GM18507 (cell line): Measurements from ENCODE around the gene ZNF620.
"Not testable (repeated sequence)": the region's sequence is repeated elsewhere in the genome, so short reads cannot be mapped to it uniquely, and the experiment has no call there.

ENCODE experiments used
- DNase-seq: peaks from one replicate; pipeline ENCODE4 v3.0.0; 2011; ENCODE audit warnings: low read depth; ENCODE audit not compliant: insufficient read length; ENCODE audit errors: extremely low spot score
- FAIRE-seq: peaks from 2 replicates; lab custom pipeline; 2011; peaks lifted over from hg19 to GRCh38; lab: Jason Lieb, UNC

Gene ZNF620

GRCh38 chr3:40505599-40506462 is at the start of gene ZNF620:
ZNF620 (plus strand) TSS chr3:40506039; CDS start chr3:40506353, 314 bp downstream.
- FAIRE-seq: peak; percentile 79
- DNase-seq: peak; percentile 32

GRCh38 chr3:40456279-40456939 is 49.4 kb upstream of the ZNF620 start:
- FAIRE-seq (no peak), DNase-seq (no peak)

GRCh38 chr3:40456940-40457823 is 48.7 kb upstream of the ZNF620 start, which contains the start of gene RPL14:
RPL14 (plus strand) TSS chr3:40457339; CDS start chr3:40457472, 133 bp downstream.
- FAIRE-seq: peak; percentile 96
- DNase-seq: peak; percentile 81

GRCh38 chr3:40458473-40458872 is 47.4 kb upstream of the ZNF620 start:
- no peak for DNase-seq
- no peak for FAIRE-seq

DNA sequence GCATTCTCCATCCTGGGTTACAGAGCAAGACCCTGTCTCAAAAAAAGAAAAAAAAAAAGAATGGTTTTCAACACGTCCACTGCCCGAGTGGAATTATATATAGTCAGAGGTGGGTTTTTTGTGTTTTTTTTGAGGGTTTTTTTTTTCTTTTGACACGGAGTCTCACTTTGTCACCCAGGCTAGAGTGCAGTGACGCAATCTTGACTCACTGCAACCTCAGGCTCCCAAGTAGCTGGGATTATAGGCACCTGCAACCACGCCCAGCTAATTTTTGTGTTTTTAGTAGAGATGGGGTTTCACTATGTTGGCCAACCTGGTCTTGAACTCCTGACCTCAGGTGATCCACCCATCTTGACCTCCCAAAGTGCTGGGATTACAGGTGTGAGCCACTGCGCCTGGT is 45.4 kb upstream of the ZNF620 start:
- not testable (repeated sequence) for FAIRE-seq, DNase-seq

DNA sequence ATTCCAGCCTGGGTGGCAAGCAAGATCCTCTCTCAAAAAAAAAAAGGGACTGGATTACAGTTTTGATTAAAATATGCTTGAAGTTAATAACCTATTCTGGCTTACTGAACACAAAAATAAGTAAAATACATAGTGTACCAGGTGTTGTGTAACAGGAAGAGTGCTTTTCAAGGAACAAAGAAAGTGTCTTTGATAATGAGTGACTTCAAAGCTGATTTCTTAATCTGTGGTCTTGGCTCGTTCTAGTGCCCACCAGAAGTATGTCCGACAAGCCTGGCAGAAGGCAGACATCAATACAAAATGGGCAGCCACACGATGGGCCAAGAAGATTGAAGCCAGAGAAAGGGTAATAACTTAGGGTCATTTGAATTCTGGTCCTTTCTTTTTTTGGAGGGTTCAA is 44.7 kb upstream of the ZNF620 start:
- FAIRE-seq: no peak
- DNase-seq: no peak

GRCh38 chr3:40462838-40463237 is 43.0 kb upstream of the ZNF620 start:
- not testable (repeated sequence) for FAIRE-seq, DNase-seq

GRCh38 chr3:40463579-40463978 is 42.3 kb upstream of the ZNF620 start:
- DNase-seq (no peak), FAIRE-seq (no peak)

DNA sequence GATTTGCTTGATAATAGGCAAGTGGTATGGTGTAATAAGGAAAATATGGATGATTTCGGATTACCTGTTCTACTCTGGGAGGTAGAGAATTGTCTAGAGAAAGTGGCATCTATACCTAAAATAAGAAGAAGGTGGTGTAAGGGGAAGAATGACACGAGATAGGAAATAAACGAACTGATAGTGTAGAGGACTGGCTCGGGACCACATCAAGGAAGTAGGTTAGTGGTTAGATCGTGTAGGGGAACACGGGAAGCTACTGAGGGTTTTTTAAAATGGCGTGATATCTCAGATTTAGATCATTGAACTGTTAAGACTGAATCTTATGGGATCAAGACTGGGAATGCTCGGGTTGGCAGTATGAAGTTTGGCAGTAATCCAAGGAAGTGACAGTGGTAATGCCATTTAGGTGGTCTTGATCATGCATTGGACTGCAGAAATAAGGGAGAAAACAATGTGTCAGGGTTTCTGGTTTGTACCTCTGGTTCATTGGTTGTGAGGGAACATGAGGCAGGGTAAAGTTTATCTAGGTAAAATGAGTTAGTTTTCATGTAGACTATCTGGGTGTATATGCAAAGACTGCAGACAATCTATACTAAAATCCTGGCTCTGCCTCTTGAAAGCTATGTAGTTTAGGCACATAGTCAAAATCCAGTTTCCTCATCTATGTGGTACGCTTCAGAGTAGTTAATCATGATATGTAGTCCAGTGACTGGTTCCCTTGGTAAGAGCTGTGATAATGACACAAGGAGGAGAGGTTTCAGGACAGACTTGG is 41.3 kb upstream of the ZNF620 start:
- DNase-seq (no peak), FAIRE-seq (no peak)

DNA sequence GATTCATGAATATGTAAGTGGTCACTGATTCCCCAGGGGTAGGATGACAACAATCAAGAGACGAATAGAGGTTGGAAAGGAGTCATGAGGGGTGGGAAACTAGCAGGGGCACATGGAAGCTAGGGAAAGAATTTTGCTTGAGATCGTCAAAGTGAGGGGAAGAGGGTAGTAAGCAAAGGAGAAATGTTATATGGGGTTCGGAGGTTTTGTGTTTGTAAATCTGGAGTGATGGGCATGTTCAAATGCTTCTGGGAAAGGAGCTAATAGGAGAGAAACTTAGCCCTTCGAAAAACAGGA is 40.8 kb upstream of the ZNF620 start:
- no peak for FAIRE-seq
- DNase-seq: no peak

DNA sequence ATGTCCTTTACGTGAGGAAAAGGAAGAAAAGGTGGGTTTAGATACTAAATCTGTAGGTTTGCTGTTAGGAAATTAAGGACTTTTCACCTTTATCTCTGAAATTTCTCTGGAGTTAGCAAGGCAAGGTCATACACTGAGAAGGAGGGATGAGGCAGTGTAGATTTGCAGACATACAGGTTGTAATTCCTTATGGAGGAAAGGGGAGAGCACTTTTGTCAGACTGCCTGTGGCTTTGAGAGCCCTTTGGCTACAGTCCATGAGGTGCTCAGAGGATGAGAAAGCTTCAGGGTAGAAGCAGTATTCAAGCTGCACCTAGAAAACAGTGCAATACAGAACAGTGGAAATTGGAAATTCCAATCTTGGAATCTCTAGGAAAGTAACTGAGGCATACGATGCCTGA is 40.4 kb upstream of the ZNF620 start:
- no peak for FAIRE-seq

GRCh38 chr3:40468018-40468417 is 37.8 kb upstream of the ZNF620 start:
- FAIRE-seq: no peak
- no peak for DNase-seq

More for the DNA sequence above, 40.4 kb upstream of the ZNF620 start:
- no peak for DNase-seq

DNA sequence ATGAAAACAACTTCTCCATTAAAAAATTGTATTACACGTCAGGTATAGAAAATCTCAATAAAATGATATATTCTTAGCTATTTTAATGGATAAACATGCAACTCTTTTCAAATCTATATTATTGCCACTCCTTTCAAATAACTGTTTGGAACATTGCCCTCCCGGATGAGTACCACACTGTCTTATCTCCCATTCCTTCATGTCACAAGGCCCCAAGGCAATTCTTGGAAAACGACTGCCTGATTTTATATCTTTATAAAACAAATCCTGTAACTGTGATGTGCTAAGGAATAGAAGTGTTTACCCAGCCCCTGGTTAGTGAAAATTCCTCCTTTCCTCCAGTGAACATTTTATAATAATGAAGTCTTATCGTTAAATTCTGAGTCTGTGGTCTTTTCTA is 35.1 kb upstream of the ZNF620 start:
- DNase-seq: no peak

DNA sequence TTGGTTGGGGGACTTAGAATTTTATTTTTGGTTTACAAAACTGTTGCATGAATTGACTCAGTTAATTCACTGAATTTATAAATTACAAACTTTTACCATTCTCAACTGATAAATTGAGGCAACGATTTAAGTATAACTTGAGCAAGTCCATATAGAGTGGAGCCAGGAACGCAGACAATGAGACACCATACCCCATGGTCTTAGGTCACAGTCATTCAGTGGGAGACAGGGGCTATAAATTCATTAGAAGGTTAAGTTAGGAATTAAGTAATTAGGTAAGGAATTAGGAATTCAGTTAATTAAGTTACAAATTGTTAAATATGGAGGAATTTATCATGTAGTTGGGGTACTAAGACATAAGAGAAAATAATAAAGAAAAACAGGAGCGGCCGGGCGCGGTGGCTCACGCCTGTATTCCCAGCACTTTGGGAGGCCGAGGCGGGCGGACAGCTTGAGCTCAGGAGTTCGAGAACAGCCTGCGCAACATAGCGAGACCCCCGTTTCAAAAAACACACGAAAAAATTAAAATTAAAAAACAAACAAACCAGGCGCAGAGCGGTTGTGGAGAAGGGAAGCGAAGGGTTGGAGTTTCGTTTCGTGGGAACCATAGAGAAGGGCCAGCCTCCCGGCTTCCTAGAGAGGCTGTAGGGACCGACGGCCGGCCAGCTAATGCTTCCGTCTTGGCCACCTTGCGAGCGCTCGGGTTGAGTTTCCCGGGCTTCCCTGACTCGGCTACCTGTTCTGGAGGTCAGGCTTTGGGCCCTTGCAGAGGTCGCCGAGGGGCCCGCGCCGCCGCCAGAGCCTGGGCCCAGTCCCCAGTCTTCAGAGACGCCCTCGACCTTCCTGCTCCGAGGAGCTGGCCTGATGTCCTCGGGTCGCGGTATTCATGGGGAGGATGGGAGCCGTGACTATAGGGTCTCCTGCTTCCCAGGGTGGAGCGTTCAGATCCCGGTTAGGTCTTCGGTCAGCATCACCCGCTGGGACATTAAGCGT is 29.1 kb upstream of the ZNF620 start, which contains the start of gene ZNF619:
ZNF619 (plus strand) TSS at position 645 of the 993 bp plus-strand sequence. CDS start 858 bp downstream, outside the sequence.
- peak; percentile 85 for FAIRE-seq
- DNase-seq: peak; percentile 68

More for the DNA sequence above, 35.1 kb upstream of the ZNF620 start:
- no peak for FAIRE-seq

- DNase-seq (no peak), FAIRE-seq (no peak)
Observed at GRCh38 chr3:40477666-40478065, 28.2 kb upstream of the ZNF620 start.

- no peak for DNase-seq
- FAIRE-seq: no peak
Observed at GRCh38 chr3:40487172-40487571, 18.7 kb upstream of the ZNF620 start.

DNA sequence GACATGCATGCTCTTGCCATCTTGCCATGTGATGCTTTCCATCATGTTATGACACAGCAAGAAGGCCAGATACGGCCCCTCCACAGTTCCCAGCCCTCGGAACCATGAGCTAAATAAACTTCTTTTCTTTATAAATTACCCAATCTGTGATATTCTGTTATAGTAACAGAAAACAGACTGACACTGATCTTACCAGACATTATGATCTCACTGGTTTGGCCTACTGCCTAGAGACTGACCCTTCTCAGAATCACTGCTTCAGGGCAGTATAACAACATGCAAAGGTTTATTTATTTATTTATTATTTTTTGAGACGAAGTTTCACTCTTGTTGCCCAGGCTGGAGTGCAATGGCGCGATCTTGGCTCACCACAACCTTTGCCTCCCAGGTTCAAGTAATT is 14.9 kb upstream of the ZNF620 start:
- DNase-seq (no peak), FAIRE-seq (no peak)

DNA sequence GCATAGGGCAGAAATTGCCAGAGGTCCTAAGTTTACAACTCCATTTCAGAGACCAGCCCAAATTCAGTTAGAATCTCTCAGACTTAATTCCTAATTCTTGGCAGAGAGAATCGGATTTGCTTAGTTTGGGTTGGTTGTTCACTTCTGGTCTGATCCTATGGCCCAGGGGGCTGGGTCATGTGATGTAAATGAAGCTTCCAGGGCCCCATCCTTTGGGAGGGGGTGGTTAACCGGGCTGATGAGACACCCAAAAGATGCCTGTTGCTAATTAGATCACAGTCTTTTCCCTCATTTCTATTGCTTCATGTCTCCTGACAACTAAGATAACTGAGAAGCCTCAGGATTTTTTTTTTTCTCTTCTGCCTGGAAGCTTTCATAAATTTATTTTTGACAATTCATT is 11.1 kb upstream of the ZNF620 start:
- no peak for DNase-seq

More for the DNA sequence above, 11.1 kb upstream of the ZNF620 start:
- no peak for FAIRE-seq
